A673 (cell line): ENCODE measurements around the gene ITFG1.

Experiments used
- EZH2 ChIP-seq: fragments of 200-600 bp; sonication (generic); IDR thresholded peaks from 2 replicates; pipeline ENCODE4 v1.6.1; 2017; ENCODE audit warnings: borderline replicate concordance, low read depth, mild to moderate bottlenecking, mixed read lengths, antibody characterized with exemption, low read length; ENCODE audit not compliant: poor library complexity, severe bottlenecking
- TF ChIP-seq, protein P1 (sequence below): fragments of 300-800, 200-600 bp; sonication (generic); conservative IDR thresholded peaks from 2 replicates; pipeline ENCODE4 v1.5.1; 2017; ENCODE audit warnings: low read depth, mild to moderate bottlenecking, antibody characterized with exemption, low read length, moderate library complexity, mixed read lengths

DNA sequence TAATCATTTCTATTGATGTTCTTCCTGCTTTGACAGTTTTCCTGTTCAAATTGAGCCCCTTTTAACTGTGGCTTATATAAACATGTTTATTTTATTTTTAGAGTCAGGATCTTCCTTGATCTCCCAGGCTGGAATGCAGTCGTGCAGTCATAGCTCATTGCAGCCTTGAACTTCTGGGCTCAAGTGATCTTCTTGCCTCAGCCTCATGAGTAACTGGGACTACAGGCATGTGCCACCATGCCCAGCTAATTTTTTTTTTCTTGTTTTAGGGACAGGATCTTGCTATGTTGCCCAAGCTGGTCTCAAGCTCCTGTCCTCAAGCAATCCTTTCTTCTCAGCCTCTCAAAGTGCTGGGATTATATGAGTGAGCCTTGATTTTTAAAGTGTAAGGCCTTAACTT lies 14.9 kb upstream of the ITFG1 start:
- TF ChIP-seq, protein P1, sequence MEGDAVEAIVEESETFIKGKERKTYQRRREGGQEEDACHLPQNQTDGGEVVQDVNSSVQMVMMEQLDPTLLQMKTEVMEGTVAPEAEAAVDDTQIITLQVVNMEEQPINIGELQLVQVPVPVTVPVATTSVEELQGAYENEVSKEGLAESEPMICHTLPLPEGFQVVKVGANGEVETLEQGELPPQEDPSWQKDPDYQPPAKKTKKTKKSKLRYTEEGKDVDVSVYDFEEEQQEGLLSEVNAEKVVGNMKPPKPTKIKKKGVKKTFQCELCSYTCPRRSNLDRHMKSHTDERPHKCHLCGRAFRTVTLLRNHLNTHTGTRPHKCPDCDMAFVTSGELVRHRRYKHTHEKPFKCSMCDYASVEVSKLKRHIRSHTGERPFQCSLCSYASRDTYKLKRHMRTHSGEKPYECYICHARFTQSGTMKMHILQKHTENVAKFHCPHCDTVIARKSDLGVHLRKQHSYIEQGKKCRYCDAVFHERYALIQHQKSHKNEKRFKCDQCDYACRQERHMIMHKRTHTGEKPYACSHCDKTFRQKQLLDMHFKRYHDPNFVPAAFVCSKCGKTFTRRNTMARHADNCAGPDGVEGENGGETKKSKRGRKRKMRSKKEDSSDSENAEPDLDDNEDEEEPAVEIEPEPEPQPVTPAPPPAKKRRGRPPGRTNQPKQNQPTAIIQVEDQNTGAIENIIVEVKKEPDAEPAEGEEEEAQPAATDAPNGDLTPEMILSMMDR = no peak
- no peak for TF ChIP-seq EZH2
